ENCODE measurements around the gene USP49. TPM values are rescaled to one million over a fixed set of nuclear protein-coding genes. Genes with fewer than 3 reads are reported as not detected.

Gene USP49
- total and polyA plus RNA-seq, 2 of the 4 experiments (the other 2 are of a cell fraction) = 1.4 to 2.1 TPM

GRCh38 chr6:41887331-41887751, 7.8 kb downstream of the USP49 start:
- H3K9me1 ChIP-seq (ENCODE audit: insufficient read depth, low read length) = peaks cover 6% of the 10 kb centered on the region; the same call in 1 of the 2 replicates
- H2AK5ac ChIP-seq (ENCODE audit: low read depth, low read length) = no peak overlapping the region
- ChIA-PET CTCF (interaction anchor here (1.2 to 1.4 kb wide), 2 partner anchors 9 to 34 kb away, joined by 3 to 4 read pairs; partner anchors contain the start of genes BYSL and MED20), POLR2A (ENCODE audit: unreplicated experiment) (no interaction called here)
- H2BK20ac ChIP-seq (ENCODE audit: low read depth, low read length) = no peak overlapping the region
- no peak overlapping the region for H2BK120ac ChIP-seq (ENCODE audit: low read depth, low read length)
- H3K4me1 ChIP-seq (ENCODE audit: control insufficient read depth, insufficient read depth, low read length) = peaks cover 2% of the 10 kb centered on the region
- in situ Hi-C loops (cut with MboI; ENCODE audit: low sequenced_read_pairs) = no loop called here
- no peak for DNase-seq
- H3K79me1 ChIP-seq (ENCODE audit: low read depth in 1 of 2, low read length in 2 of 2) = peaks cover 0 to 6% of the 10 kb centered on the region in 2 experiments; a peak in 2 of 4 replicates
- peak overlapping the region; percentile 29; the same call in 1 of the 2 replicates for H3K4ac ChIP-seq (ENCODE audit: low read depth, low read length)
- WGBS, 2 experiments (ENCODE audit: extremely low coverage in 2 of 2, insufficient read length in 1 of 2) = no CpG with 5 or more reads among the region's 4 CpGs
- no peak overlapping the region for H2BK5ac ChIP-seq (ENCODE audit: low read depth, low read length, poor library complexity, severe bottlenecking)
- no peak overlapping the region for H4K5ac ChIP-seq (ENCODE audit: low read depth, low read length)
- H3K27ac ChIP-seq (ENCODE audit: insufficient read depth, low read length) = no peak overlapping the region
- H2AK9ac ChIP-seq (replicated peaks; ENCODE audit: low read depth, low read length, poor library complexity) = no peak overlapping the region
- H4K20me1 ChIP-seq (ENCODE audit: insufficient read depth, low read length) = no peaks in the 10 kb centered on the region
- 0 out of 2 replicates have a peak overlapping the region, but pooled peaks have one; percentile 15 for H3K14ac ChIP-seq (replicated peaks; ENCODE audit: low read depth, low read length)
- no peak overlapping the region for H3K56ac ChIP-seq (ENCODE audit: extremely low read depth, insufficient read depth, low read length)
- no peak overlapping the region for H4K8ac ChIP-seq (ENCODE audit: low read depth in 2 of 2, low read length in 2 of 2)
- intact Hi-C loops (cut with micrococcal nuclease) = no loop called here
- no peak overlapping the region for H3K4me3 ChIP-seq (ENCODE audit: insufficient read depth, low read depth, low read length)
- no peak overlapping the region for H4K91ac ChIP-seq (ENCODE audit: insufficient read depth, low read depth, low read length)
- H3K9me3 ChIP-seq (ENCODE audit: control insufficient read depth, insufficient read depth, low read length) = no peaks in the 10 kb centered on the region
- no peak for ATAC-seq (ENCODE audit: low read depth)
- H2BK15ac ChIP-seq (ENCODE audit: low read depth, low read length) = no peak overlapping the region
- H3K27me3 ChIP-seq (ENCODE audit: control insufficient read depth, insufficient read depth, low read length) = no peaks in the 10 kb centered on the region
- TF ChIP-seq RAD21 (IDR thresholded peaks at IDR 0.05; ENCODE audit: low read length) = no peak
- TF ChIP-seq MXI1 (IDR thresholded peaks at IDR 0.05; ENCODE audit: borderline replicate concordance, low read depth, low read length) = no peak
- TF ChIP-seq RFX5 (IDR thresholded peaks at IDR 0.05; ENCODE audit: low read depth, low read length) = no peak
- TF ChIP-seq, protein P1, sequence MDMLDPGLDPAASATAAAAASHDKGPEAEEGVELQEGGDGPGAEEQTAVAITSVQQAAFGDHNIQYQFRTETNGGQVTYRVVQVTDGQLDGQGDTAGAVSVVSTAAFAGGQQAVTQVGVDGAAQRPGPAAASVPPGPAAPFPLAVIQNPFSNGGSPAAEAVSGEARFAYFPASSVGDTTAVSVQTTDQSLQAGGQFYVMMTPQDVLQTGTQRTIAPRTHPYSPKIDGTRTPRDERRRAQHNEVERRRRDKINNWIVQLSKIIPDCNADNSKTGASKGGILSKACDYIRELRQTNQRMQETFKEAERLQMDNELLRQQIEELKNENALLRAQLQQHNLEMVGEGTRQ (IDR thresholded peaks at IDR 0.05; ENCODE audit: low read depth, low read length) = no peak
- TF ChIP-seq, protein P2, sequence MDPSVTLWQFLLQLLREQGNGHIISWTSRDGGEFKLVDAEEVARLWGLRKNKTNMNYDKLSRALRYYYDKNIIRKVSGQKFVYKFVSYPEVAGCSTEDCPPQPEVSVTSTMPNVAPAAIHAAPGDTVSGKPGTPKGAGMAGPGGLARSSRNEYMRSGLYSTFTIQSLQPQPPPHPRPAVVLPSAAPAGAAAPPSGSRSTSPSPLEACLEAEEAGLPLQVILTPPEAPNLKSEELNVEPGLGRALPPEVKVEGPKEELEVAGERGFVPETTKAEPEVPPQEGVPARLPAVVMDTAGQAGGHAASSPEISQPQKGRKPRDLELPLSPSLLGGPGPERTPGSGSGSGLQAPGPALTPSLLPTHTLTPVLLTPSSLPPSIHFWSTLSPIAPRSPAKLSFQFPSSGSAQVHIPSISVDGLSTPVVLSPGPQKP (IDR thresholded peaks at IDR 0.05; ENCODE audit: borderline replicate concordance, low read depth, low read length) = no peak
- TF ChIP-seq SMC3 (IDR thresholded peaks at IDR 0.05; ENCODE audit: low read depth, low read length) = no peak
- no peak for TF ChIP-seq BHLHE40 (IDR thresholded peaks at IDR 0.05; ENCODE audit: low read depth, low read length)
- TF ChIP-seq RCOR1 (IDR thresholded peaks at IDR 0.05; ENCODE audit: insufficient replicate concordance, low read length) = no peak
- no peak for TF ChIP-seq FOS (IDR thresholded peaks at IDR 0.05; ENCODE audit: low read depth, low read length)
- TF ChIP-seq CEBPB (IDR thresholded peaks at IDR 0.05; ENCODE audit: low read depth, low read length) = no peak
- TF ChIP-seq MAZ (IDR thresholded peaks at IDR 0.05; ENCODE audit: borderline replicate concordance, low read depth, low read length) = no peak
- no peak for TF ChIP-seq CHD1 (IDR thresholded peaks at IDR 0.05; ENCODE audit: low read depth, low read length)
- no peak for TF ChIP-seq MAFK (IDR thresholded peaks at IDR 0.05; ENCODE audit: low read depth, low read length)
- no peak for TF ChIP-seq NFE2L2 (IDR thresholded peaks at IDR 0.05; ENCODE audit: low read depth, low read length)
- TF ChIP-seq, protein P3, sequence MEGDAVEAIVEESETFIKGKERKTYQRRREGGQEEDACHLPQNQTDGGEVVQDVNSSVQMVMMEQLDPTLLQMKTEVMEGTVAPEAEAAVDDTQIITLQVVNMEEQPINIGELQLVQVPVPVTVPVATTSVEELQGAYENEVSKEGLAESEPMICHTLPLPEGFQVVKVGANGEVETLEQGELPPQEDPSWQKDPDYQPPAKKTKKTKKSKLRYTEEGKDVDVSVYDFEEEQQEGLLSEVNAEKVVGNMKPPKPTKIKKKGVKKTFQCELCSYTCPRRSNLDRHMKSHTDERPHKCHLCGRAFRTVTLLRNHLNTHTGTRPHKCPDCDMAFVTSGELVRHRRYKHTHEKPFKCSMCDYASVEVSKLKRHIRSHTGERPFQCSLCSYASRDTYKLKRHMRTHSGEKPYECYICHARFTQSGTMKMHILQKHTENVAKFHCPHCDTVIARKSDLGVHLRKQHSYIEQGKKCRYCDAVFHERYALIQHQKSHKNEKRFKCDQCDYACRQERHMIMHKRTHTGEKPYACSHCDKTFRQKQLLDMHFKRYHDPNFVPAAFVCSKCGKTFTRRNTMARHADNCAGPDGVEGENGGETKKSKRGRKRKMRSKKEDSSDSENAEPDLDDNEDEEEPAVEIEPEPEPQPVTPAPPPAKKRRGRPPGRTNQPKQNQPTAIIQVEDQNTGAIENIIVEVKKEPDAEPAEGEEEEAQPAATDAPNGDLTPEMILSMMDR (conservative IDR thresholded peaks at IDR 0.05; ENCODE audit: low read depth, low read length) = no peak
- TF ChIP-seq POLR2A (IDR thresholded peaks at IDR 0.05; ENCODE audit: low read depth, low read length) = no peak
- BruUV-seq (replicated peaks) = no TSS peak
- no peak overlapping the region for H3K18ac ChIP-seq (ENCODE audit: low read depth, low read length)
- no peak overlapping the region for H3K4me2 ChIP-seq (ENCODE audit: low read depth, low read length)
- no peak overlapping the region for H2AFZ ChIP-seq (replicated peaks; ENCODE audit: low read length, poor library complexity)
- H3K23ac ChIP-seq (ENCODE audit: low read depth, low read length) = no peak overlapping the region
- H3K36me3 ChIP-seq (ENCODE audit: control insufficient read depth, insufficient read depth, low read length) = no peaks in the 10 kb centered on the region
- no peak overlapping the region for H3K9ac ChIP-seq (ENCODE audit: low read depth, low read length)
- dilution Hi-C loops (cut with HindIII; ENCODE audit: low sequenced_read_pairs, unreplicated experiment) = no loop called here

Data from IMR-90 (cell line).